Nephron progenitor cell (in vitro differentiated cells): ENCODE results near the gene SV2A.
A peak's percentile ranks its signal among the peaks of the same experiment; 100 is the strongest.
"Not testable (repeated sequence)": the region's sequence is repeated elsewhere in the genome, so short reads cannot be mapped to it uniquely, and the experiment has no call there.

Experiments
- DNase-seq: peaks from one replicate; pipeline ENCODE4 v3.0.0; 2021
- H3K27ac Mint-ChIP-seq: 2 replicates; pipeline ENCODE4 v1.8.0; 2021; ENCODE audit warnings: mild to moderate bottlenecking, moderate library complexity, mixed read lengths
- H3K27me3 Mint-ChIP-seq: 2 replicates; pipeline ENCODE4 v1.8.0; 2021; ENCODE audit warnings: mild to moderate bottlenecking, low read depth, mixed read lengths; ENCODE audit not compliant: poor library complexity
- H3K36me3 Mint-ChIP-seq: 2 replicates; pipeline ENCODE4 v1.8.0; 2021; ENCODE audit warnings: low read depth, mixed read lengths
- H3K4me1 Mint-ChIP-seq: 2 replicates; pipeline ENCODE4 v1.8.0; 2021; ENCODE audit warnings: mixed read lengths
- H3K4me3 Mint-ChIP-seq: 2 replicates; pipeline ENCODE4 v1.8.0; 2021; ENCODE audit warnings: mild to moderate bottlenecking, moderate library complexity, mixed read lengths
- H3K9me3 Mint-ChIP-seq: 2 replicates; pipeline ENCODE4 v1.8.0; 2021; ENCODE audit warnings: mild to moderate bottlenecking, moderate library complexity, mixed read lengths
- TF ChIP-seq, protein P1 (sequence below): fragments of 200-600 bp; sonication (generic); IDR thresholded peaks from 2 replicates; pipeline ENCODE4 v1.5.0; 2021; ENCODE audit warnings: antibody characterized with exemption

The SV2A gene

DNA sequence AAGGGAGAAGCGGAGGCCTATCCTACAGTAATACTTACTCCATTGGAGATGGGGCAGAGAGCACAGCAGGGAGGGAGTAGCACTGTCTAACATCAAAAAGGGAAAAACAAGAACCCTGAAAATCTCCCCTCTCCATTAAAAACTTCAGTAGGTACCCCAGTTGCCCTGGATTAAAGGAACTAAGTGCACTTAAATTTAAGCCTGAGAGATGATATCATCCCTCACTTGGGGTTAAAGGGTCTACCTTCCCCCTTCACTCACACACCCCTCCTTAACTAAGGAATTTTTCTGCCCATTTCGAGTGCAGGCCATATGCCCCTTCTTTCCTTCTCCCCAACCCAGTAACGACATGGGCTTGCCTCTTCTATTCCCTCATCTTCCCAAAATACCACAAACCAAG lies 22.8 kb upstream of the SV2A start:
- Mint-ChIP-seq H3K36me3 (peaks cover 11% of the 10 kb centered on the region), H3K9me3 (no peaks in the 10 kb centered on the region), H3K27ac (no peak overlapping the region), H3K4me3 (no peak overlapping the region), H3K4me1 (peaks cover 77% of the 10 kb centered on the region), H3K27me3 (no peaks in the 10 kb centered on the region)
- TF ChIP-seq, protein P1, sequence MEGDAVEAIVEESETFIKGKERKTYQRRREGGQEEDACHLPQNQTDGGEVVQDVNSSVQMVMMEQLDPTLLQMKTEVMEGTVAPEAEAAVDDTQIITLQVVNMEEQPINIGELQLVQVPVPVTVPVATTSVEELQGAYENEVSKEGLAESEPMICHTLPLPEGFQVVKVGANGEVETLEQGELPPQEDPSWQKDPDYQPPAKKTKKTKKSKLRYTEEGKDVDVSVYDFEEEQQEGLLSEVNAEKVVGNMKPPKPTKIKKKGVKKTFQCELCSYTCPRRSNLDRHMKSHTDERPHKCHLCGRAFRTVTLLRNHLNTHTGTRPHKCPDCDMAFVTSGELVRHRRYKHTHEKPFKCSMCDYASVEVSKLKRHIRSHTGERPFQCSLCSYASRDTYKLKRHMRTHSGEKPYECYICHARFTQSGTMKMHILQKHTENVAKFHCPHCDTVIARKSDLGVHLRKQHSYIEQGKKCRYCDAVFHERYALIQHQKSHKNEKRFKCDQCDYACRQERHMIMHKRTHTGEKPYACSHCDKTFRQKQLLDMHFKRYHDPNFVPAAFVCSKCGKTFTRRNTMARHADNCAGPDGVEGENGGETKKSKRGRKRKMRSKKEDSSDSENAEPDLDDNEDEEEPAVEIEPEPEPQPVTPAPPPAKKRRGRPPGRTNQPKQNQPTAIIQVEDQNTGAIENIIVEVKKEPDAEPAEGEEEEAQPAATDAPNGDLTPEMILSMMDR, result no peak
- no peak for DNase-seq

DNA sequence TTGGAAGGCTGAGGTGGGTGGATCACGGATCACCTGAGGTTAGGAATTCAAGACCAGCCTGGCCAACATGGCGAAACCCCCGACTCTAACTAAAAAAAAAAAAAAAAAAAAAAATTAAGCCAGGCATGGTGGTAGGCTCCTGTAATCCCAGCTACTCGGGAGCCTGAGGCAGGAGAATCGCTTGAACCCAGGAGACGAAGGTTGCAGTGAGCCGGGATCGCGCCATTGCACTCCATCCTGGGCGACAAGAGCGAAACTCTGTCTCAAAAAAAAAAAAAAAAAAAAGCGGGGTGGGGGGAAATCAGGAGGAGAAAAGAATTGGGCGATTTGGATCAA lies 21.0 kb upstream of the SV2A start:
- not testable (repeated sequence) for H3K36me3 Mint-ChIP-seq, H3K9me3 Mint-ChIP-seq, H3K27me3 Mint-ChIP-seq, DNase-seq, H3K27ac Mint-ChIP-seq
- Mint-ChIP-seq H3K4me1 (peaks cover 71% of the 10 kb centered on the region), H3K4me3 (peak overlapping the region; percentile 67)

DNA sequence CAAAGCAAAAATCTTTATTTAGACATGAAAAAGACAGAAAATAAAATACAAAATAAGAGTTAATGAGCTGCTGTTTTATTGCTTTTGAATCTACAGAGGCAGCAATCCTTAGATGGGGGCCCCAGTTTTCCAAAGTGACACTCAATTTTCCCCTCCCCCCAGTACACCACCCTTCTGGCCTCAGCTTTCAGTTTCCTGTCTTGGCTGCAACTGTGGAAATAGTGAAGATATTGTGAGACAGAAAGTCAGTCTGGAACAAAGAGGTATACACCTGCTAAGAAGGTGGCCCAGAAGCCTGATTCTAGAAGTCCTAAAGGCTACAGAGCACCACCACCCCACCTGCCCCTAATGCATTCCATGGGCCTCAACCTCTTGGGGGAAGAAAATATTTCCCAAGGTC lies 20.1 kb upstream of the SV2A start:
- no peaks in the 10 kb centered on the region for H3K27me3 Mint-ChIP-seq
- no peaks in the 10 kb centered on the region for H3K36me3 Mint-ChIP-seq
- H3K4me1 Mint-ChIP-seq, result peaks cover 62% of the 10 kb centered on the region
- TF ChIP-seq, protein P1, result no peak
- H3K27ac Mint-ChIP-seq, result no peak overlapping the region
- H3K9me3 Mint-ChIP-seq, result no peaks in the 10 kb centered on the region
- H3K4me3 Mint-ChIP-seq, result peak overlapping the region; percentile 84
- no peak for DNase-seq

DNA sequence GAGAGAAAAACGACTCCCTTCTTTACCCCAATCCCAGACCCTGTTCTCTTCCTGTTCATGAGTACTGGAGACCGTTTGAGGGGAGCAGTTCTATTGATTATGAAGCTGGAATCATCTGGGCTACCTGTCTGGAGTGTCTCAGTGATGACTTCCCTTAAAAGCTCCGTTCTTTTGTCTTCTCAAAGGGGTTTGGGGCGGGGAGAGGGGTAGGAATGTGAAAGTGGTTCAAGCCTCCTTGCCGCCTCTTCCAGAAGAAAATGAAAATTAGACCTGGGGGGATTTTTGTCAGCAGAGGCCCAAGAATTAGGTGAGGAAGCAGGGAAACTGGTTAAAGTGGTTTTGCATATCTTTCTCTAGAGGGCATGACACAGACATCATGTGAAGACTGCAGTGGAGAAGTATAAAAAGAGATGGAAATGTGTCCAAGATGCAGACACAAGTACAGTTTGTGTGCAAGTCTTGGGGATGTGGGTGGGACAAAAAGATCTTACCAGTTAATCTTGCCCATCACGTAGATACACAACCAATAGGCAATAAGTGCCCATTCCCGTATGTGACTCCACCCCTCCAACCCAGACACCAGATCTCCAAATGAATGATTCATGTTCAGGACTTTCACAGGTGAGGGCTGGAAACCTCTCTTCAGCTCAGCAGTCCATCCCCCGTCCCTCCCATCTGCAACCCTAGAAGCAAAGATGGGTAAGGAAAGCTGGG lies 19.5 kb upstream of the SV2A start:
- peak overlapping the region; percentile 84 for H3K4me3 Mint-ChIP-seq
- H3K4me1 Mint-ChIP-seq, result peaks cover 58% of the 10 kb centered on the region
- no peak overlapping the region for H3K27ac Mint-ChIP-seq
- TF ChIP-seq, protein P1, result no peak
- DNase-seq, result no peak
- H3K9me3 Mint-ChIP-seq, result no peaks in the 10 kb centered on the region
- no peaks in the 10 kb centered on the region for H3K27me3 Mint-ChIP-seq
- peaks cover 2% of the 10 kb centered on the region for H3K36me3 Mint-ChIP-seq

DNA sequence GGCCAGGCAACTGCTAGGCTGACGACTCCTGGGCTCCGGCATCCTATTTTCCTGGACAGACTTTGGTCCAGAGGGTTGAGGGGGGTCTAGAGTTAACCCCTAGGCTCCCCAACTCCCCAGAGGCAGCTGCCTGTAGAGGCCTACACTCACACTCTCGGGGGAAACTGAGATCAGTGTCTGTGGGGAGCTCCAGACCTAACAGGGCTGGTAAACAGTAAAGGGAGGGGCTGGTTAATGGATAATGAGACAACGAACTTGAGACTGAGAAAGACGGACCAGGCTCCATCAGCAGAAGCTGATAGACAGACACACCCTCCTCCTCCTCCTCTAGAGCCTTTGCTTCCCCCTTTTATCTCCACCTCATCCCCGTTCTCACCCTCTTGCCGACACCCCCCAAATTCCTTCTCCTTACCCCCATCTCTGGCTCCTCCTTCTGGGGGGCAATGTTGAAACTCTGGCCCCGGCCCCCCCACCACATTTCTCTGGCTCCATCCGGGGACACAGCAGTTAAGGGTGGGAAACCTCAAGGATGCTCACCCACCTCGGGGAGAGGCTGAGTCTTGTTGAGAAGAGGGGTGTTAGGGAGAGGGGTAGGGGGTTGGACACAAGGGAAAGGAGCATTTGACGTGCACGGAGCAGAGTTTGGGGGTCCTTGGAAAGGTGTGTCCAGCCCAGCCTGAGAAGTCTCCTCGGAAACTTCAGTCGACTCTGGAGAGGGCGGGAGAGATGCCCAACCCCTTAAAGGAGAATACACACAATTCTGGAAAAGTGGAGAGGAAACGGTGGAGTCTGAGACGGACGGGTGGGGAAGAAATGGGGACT lies 18.7 kb upstream of the SV2A start, which contains the start of gene MTMR11:
TSS of gene MTMR11 (minus strand) at position 710 of the 822 bp plus-strand sequence. CDS start at position 478, 232 bp downstream.
- H3K4me1 Mint-ChIP-seq, result peaks cover 51% of the 10 kb centered on the region

DNA sequence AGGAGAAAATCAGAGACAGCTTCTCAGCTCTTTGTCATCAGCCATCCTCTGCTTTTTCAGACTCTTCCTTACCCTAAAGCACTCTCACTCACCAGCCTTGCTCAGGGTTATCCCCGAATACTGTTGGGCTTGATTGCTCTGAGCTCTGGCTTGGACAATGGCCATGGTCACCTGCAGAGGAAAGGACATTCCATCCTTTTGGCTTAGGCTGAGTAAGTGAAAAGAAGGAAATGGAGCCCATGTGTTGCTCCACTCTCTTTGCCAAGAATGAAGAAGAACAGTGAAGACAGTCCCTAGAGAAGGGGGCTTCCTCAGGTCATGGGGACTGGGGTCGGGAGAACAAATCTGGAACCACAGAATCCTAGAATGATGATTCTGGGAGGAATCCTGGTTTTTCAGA lies 16.7 kb upstream of the SV2A start:
- Mint-ChIP-seq H3K27ac (no peak overlapping the region), H3K27me3 (peaks cover 4% of the 10 kb centered on the region), H3K36me3 (peaks cover 10% of the 10 kb centered on the region), H3K9me3 (no peaks in the 10 kb centered on the region), H3K4me3 (no peak overlapping the region), H3K4me1 (peaks cover 38% of the 10 kb centered on the region)
- TF ChIP-seq, protein P1, result no peak
- DNase-seq, result no peak

More for the DNA sequence above, 18.7 kb upstream of the SV2A start, which contains the start of gene MTMR11:
- TF ChIP-seq, protein P1, result no peak
- peak within 1 kb of the TSS; percentile 84 for H3K4me3 Mint-ChIP-seq
- no peak within 1 kb of the TSS for H3K27ac Mint-ChIP-seq
- peaks cover 10% of the 10 kb centered on the region for H3K36me3 Mint-ChIP-seq
- DNase-seq, result no peak
- no peaks in the 10 kb centered on the region for H3K9me3 Mint-ChIP-seq
- no peaks in the 10 kb centered on the region for H3K27me3 Mint-ChIP-seq
